B cell (primary cell): ENCODE data around the gene PPP1R18. TPM values are rescaled to one million over a fixed set of nuclear protein-coding genes. Genes with fewer than 3 reads are reported as not detected.
A peak's percentile ranks its signal among the peaks of the same experiment; 100 is the strongest.

ENCODE experiments used
- ATAC-seq: fragments of 200-7000 bp; cut with Tn5 transposase; one replicate; pipeline ENCODE4 v1.10.0; 2021; ENCODE audit warnings: low read depth, mild to moderate bottlenecking, moderate number of reproducible peaks, moderate library complexity
- CTCF ChIA-PET: fragments of 350-600 bp; sonication (Branson Sonifier 250); formaldehyde crosslinking; loops from one replicate; lab custom pipeline; 2021; ENCODE audit warnings: antibody characterized with exemption, inconsistent platforms; lab: Charles Lee
- POLR2A ChIA-PET: fragments of 350-600 bp; sonication (Branson Sonifier 250); formaldehyde crosslinking; loops from one replicate; lab custom pipeline; 2021; ENCODE audit warnings: antibody characterized with exemption; lab: Charles Lee
- DNase-seq: peaks from one replicate; pipeline ENCODE4 v3.0.0; 2013
- H2AFZ ChIP-seq: 2 replicates; pipeline ENCODE4 v1.6.1; 2012; ENCODE audit warnings: mild to moderate bottlenecking, low read depth, low read length; ENCODE audit not compliant: insufficient read depth, poor library complexity, severe bottlenecking
- H3K27ac ChIP-seq, 2 donors: 1 replicate in 1 of 2; 2 replicates in 1 of 2; pipeline ENCODE4 v1.5.1; 2012 to 2013; ENCODE audit warnings: low read length in 2 of 2, mild to moderate bottlenecking in 2 of 2, moderate library complexity in 1 of 2
- H3K27me3 ChIP-seq, 4 experiments: fragments of 200-600 bp in 1 of 4; sonication (generic) in 1 of 4; replicated peaks in 1 of 4; 1 replicate in 2 of 4; 2 replicates in 2 of 4; pipeline versions ENCODE4 v1.6.1 to v1.7.0; 2013 to 2016; ENCODE audit warnings: low read length in 3 of 4, mild to moderate bottlenecking in 2 of 4, mixed read lengths in 1 of 4, moderate library complexity in 1 of 4; ENCODE audit not compliant: insufficient read depth in 4 of 4, control insufficient read depth in 3 of 4; ENCODE audit errors: control extremely low read depth in 1 of 4
- H3K36me3 ChIP-seq, 2 experiments: replicated peaks in 1 of 2; 1 replicate in 1 of 2; 2 replicates in 1 of 2; pipeline versions ENCODE4 v1.6.1 to v1.7.1; 2013; ENCODE audit warnings: low read length in 1 of 2; ENCODE audit not compliant: insufficient read depth in 2 of 2, control insufficient read depth in 1 of 2; ENCODE audit errors: control extremely low read depth in 1 of 2, extremely low read depth in 1 of 2
- H3K4me1 ChIP-seq, 2 donors: fragments of 200-600 bp in 1 of 2; sonication (generic) in 1 of 2; 1 replicate in 1 of 2; 2 replicates in 1 of 2; pipeline versions ENCODE4 v1.5.1 to v1.6.1; 2013 to 2017; ENCODE audit warnings: low read length in 2 of 2; ENCODE audit not compliant: control insufficient read depth in 2 of 2, insufficient read depth in 2 of 2
- H3K4me2 ChIP-seq: replicated peaks from 2 replicates; pipeline ENCODE3; 2012; ENCODE audit warnings: mild to moderate bottlenecking, low read depth, low read length; ENCODE audit not compliant: poor library complexity, severe bottlenecking
- H3K4me3 ChIP-seq, 5 experiments: fragments of 200-600 bp in 1 of 5; sonication (generic) in 1 of 5; 1 replicate in 3 of 5; 2 replicates in 2 of 5; pipeline versions ENCODE4 v1.5.1 to v1.7.0; 2011 to 2016; ENCODE audit warnings: low read length in 4 of 5, mild to moderate bottlenecking in 4 of 5, low read depth in 2 of 5, control low read depth in 1 of 5, moderate library complexity in 1 of 5; ENCODE audit not compliant: insufficient read depth in 1 of 5; ENCODE audit errors: control extremely low read depth in 1 of 5, extremely low read depth in 1 of 5
- H3K79me2 ChIP-seq: fragments of 200-600 bp; sonication (generic); one replicate; pipeline ENCODE4 v1.6.0; 2016; ENCODE audit warnings: low read length; ENCODE audit not compliant: control insufficient read depth, insufficient read depth
- H3K9ac ChIP-seq: fragments of 200-600 bp; sonication (generic); 2 replicates; pipeline ENCODE4 v1.6.1; 2017; ENCODE audit warnings: mild to moderate bottlenecking, low read length, moderate library complexity
- H3K9me3 ChIP-seq, 3 donors: one replicate each; pipeline versions ENCODE4 v1.6.1 to v1.7.1; 2013; ENCODE audit warnings: low read length in 2 of 3; ENCODE audit not compliant: control insufficient read depth in 2 of 3, insufficient read depth in 1 of 3; ENCODE audit errors: control extremely low read depth in 1 of 3
- H4K20me1 ChIP-seq: 2 replicates; pipeline ENCODE4 v1.6.0; 2012; ENCODE audit warnings: mild to moderate bottlenecking, low read length; ENCODE audit not compliant: insufficient read depth, control insufficient read depth, poor library complexity, severe bottlenecking
- H3K27ac Mint-ChIP-seq: one replicate; pipeline ENCODE4 v1.8.0; 2021; ENCODE audit warnings: mixed read lengths
- H3K27me3 Mint-ChIP-seq: one replicate; pipeline ENCODE4 v1.8.0; 2021; ENCODE audit warnings: mixed read lengths
- H3K4me1 Mint-ChIP-seq: one replicate; pipeline ENCODE4 v1.8.0; 2021; ENCODE audit warnings: mixed read lengths
- H3K4me3 Mint-ChIP-seq: one replicate; pipeline ENCODE4 v1.8.0; 2021; ENCODE audit warnings: mixed read lengths
- H3K9me3 Mint-ChIP-seq: one replicate; pipeline ENCODE4 v1.8.0; 2022; ENCODE audit warnings: mixed read lengths; ENCODE audit not compliant: insufficient read depth
- CTCF ChIP-seq: fragments of 200-600 bp; IDR thresholded peaks from one replicate; pipeline ENCODE4 v1.8.0; 2022; ENCODE audit warnings: antibody characterized with exemption, mild to moderate bottlenecking
- EZH2 ChIP-seq: IDR thresholded peaks from 2 replicates; pipeline ENCODE4 v1.6.1; 2012; ENCODE audit warnings: borderline replicate concordance, low read depth, mild to moderate bottlenecking, moderate library complexity, low read length; ENCODE audit not compliant: insufficient read depth, poor library complexity, severe bottlenecking
- WGBS: methylation state at CpG from one replicate; pipeline ENCODE4 v1.1.5; 2013; ENCODE audit warnings: missing lambda C conversion rate; ENCODE audit not compliant: insufficient coverage; 5-methylcytosine and 5-hydroxymethylcytosine counted together
- intact Hi-C: fragments of 100-400 bp; cut with micrococcal nuclease; formaldehyde crosslinking; loops from one replicate; pipeline ENCODE4 v1.10.0; 2022
- polyA plus RNA-seq: library from polyadenylated mRNA; depleted of rRNA; stranded (reverse); fragments of >200 nt; gene quantifications from 2 replicates; pipeline ENCODE4 v1.2.3, GENCODE V29; 2012
- total RNA-seq, 2 donors: library from RNA; stranded (reverse); fragments of 120-200 nt in 1 of 2; gene quantifications; 1 replicate in 1 of 2; 2 replicates in 1 of 2; pipeline versions ENCODE4 v1.2.3 to v1.2.4, GENCODE V29; 2013 to 2022

PPP1R18 gene
- total and polyA plus RNA-seq, 2 donors (not counting 1 experiment from before 2014, with no cell fraction given): 113 to 125 TPM

GRCh38 chr6:30730601-30731435 lies 44.4 kb upstream of the PPP1R18 start:
- Histone ChIP-seq H3K4me2 (peak overlapping the region; percentile 79), H3K27me3 (no peaks in the 10 kb centered on the region), H3K79me2 (peaks cover 64% of the 10 kb centered on the region), H3K4me1 (peaks cover 22 to 23% of the 10 kb centered on the region in 2 donors), H3K27ac (no peak overlapping the region), H3K9ac (peak overlapping the region; percentile 28), H3K4me3 (peak overlapping the region in 3 of 5 experiments; percentile 5 to 29 (median 25)), H4K20me1 (peaks cover 11% of the 10 kb centered on the region), H3K36me3 (peaks cover 3 to 31% of the 10 kb centered on the region in 2 experiments), H3K9me3 (no peaks in the 10 kb centered on the region), H2AFZ (peak overlapping the region; percentile 67)
- Mint-ChIP-seq H3K4me1 (peaks cover 25% of the 10 kb centered on the region), H3K9me3 (no peaks in the 10 kb centered on the region), H3K4me3 (peak overlapping the region; percentile 40), H3K27ac (peak overlapping the region; percentile 42), H3K27me3 (no peaks in the 10 kb centered on the region)
- DNase-seq (peak; percentile 86), ATAC-seq (peak; percentile 89)
- TF ChIP-seq CTCF: peak; percentile 77
- TF ChIP-seq EZH2: no peak
- CTCF ChIA-PET: interaction anchor here (0.5 to 22.5 kb wide), 46 partner anchors 8 to 372 kb away, joined by 3 to 963 read pairs (median 4); partner anchors contain the start of genes ABCF1, ATAT1, C6orf136 and DHX16
- intact Hi-C loops: loop anchor here (1.0 to 2.0 kb wide), 3 partner anchors 105 to 248 kb away; partner anchors contain the start of gene ATAT1
- POLR2A ChIA-PET: interaction anchor here (0.5 to 2.2 kb wide), 9 partner anchors 8 to 249 kb away, joined by 3 to 14 read pairs (median 4); partner anchors contain the start of gene DHX16
- WGBS: 19% methylated on average over 21 of the region's 30 CpGs
